Subcutaneous abdominal adipose tissue (tissue), 5 donors: Measurements from ENCODE around the gene TELO2.

Experiments used
- H3K27ac ChIP-seq: one replicate; pipeline ENCODE4 v1.7.0; 2013; ENCODE audit warnings: low read depth, mild to moderate bottlenecking, inconsistent platforms, low read length, moderate library complexity
- H3K27me3 ChIP-seq, 5 donors: one replicate each; pipeline ENCODE4 v1.7.0; 2013; ENCODE audit warnings: low read length in 5 of 5, inconsistent platforms in 1 of 5; ENCODE audit not compliant: control insufficient read depth in 5 of 5, insufficient read depth in 4 of 5
- H3K36me3 ChIP-seq, 5 donors: one replicate each; pipeline ENCODE4 v1.7.0; 2013; ENCODE audit warnings: low read length in 5 of 5; ENCODE audit not compliant: control insufficient read depth in 5 of 5, insufficient read depth in 5 of 5
- H3K4me1 ChIP-seq, 5 donors: one replicate each; pipeline ENCODE4 v1.7.0; 2013; ENCODE audit warnings: low read length in 5 of 5, mild to moderate bottlenecking in 3 of 5, moderate library complexity in 1 of 5; ENCODE audit not compliant: control insufficient read depth in 5 of 5, insufficient read depth in 5 of 5
- H3K4me3 ChIP-seq, 5 donors: one replicate each; pipeline ENCODE4 v1.7.0; 2013; ENCODE audit warnings: low read length in 5 of 5, low read depth in 1 of 5
- H3K9ac ChIP-seq, 5 donors: one replicate each; pipeline ENCODE4 v1.7.0; 2013; ENCODE audit warnings: low read length in 5 of 5, mild to moderate bottlenecking in 4 of 5, moderate library complexity in 3 of 5
- H3K9me3 ChIP-seq, 5 donors: one replicate each; pipeline ENCODE4 v1.7.0; 2013; ENCODE audit warnings: low read length in 5 of 5; ENCODE audit not compliant: control insufficient read depth in 5 of 5
- donor health status: healthy.
- donor health status: healthy.
- donor health status: healthy.
- donor health status: healthy.
- donor health status: healthy.

TELO2 gene

DNA sequence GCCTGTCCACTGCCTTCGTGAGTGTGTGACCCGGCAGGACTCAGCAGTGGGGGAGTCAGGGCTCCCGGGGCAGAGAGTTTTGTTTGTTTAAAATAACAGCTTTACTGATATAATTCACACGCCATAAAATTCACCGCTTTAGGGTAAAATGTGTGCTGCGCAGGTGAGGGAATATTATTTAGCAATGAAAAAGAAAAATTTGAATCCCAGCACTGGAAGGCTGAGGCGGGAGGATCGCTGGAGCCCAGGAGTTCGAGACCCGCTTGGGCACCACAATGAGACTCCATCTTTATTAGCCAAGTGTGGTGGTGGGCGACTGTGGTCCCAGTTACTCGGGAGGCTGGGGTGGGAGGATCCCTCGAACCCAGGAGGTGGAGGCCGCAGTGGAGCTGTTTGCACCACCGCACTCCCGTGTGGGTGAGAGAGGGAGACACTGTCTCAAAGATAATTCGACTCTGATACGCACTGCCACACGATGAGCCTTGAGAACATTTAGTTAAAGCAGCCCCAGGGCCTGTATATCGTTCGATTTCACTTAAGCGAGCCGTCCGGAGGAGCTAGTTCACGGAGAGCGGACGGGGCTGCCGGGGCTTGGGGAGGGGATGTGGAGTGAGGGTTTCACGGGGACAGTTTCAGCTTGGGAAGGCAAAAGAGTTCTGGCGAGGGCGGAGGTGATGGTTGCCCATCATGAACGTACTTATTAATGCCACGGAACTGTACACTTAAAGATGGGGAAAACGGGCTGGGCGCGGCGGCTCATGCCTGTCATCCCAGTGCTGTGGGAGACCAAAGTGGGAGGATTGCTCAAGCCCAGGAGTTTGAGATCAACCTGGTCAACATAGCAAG, 10.2 kb downstream of the TELO2 start:
- Histone ChIP-seq H3K4me1 (no peaks in the 10 kb centered on the region), H3K9ac (no peak overlapping the region), H3K27me3 (no peaks in the 10 kb centered on the region), H3K4me3 (no peak overlapping the region), H3K9me3 (no peaks in the 10 kb centered on the region), H3K36me3 (peaks cover 0 to 86% (median 66%) of the 10 kb centered on the region in 5 donors), H3K27ac (no peak overlapping the region)

DNA sequence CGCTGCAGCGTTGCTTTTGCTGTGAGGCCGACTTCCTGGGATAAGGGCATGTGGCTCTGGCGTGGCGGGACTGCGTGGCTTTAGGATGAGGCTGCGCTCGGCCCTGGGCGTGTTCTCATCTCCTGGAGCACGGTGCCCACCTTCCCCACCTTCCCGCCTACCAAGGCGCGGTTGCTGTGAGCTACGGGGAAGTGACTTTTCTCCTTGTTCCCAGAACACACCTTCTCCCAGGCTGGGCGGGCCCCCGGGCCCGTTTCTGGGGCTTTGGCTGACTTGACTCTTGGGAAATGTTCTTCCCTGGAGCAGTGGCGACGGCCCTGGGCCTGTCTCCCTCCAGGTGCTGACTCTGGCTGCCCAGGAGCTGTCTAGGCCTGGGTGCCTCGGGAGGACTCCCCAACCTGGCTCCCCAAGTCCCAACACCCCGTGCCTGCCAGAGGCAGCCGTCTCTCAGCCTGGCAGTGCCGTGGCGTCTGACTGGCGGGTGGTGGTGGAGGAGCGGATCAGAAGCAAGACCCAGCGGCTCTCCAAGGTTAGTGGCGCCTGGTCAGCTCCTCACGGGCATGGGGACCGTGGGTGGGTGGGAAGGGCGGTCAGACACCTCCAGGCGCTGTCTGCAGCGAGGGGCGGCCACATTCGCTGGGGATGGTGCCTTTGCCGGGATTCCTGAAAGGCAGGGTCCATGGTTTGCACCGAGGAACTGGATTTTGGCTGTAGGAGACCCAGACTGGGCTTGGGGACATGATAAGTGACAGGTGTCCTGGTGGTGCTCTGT, 12.1 kb downstream of the TELO2 start:
- no peaks in the 10 kb centered on the region for H3K27me3 ChIP-seq
- no peaks in the 10 kb centered on the region for H3K9me3 ChIP-seq
- peaks cover 0 to 18% (median 9%) of the 10 kb centered on the region in 5 donors for H3K4me1 ChIP-seq
- H3K36me3 ChIP-seq = peaks cover 0 to 85% (median 53%) of the 10 kb centered on the region in 5 donors
- no peak overlapping the region for H3K9ac ChIP-seq
- no peak overlapping the region for H3K4me3 ChIP-seq
- H3K27ac ChIP-seq = no peak overlapping the region

DNA sequence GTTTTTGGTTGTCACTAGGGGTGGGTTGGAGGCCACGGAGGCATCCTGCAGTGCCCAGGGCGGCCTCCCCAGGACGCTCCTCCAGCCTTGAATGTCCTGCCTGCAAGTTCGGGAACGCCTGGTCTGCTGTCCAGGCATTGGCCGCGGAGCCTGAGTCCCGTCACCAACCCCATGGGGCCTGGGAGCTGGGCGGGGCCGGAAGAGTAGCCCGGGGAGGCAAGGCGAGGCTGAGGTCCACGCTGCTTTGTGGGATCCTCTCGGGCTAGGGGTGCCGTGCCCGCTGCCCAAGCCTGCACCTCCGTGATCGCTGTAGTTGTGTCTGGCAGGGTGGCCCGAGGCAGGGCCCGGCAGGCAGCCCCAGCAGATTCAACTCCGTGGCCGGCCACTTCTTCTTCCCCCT, 12.8 kb downstream of the TELO2 start:
- H3K4me1 ChIP-seq = peaks cover 0 to 24% (median 12%) of the 10 kb centered on the region in 5 donors
- H3K4me3 ChIP-seq = no peak overlapping the region
- no peak overlapping the region for H3K27ac ChIP-seq
- no peaks in the 10 kb centered on the region for H3K9me3 ChIP-seq
- no peak overlapping the region for H3K9ac ChIP-seq
- H3K36me3 ChIP-seq = peaks cover 0 to 85% (median 52%) of the 10 kb centered on the region in 5 donors
- H3K27me3 ChIP-seq = no peaks in the 10 kb centered on the region

DNA sequence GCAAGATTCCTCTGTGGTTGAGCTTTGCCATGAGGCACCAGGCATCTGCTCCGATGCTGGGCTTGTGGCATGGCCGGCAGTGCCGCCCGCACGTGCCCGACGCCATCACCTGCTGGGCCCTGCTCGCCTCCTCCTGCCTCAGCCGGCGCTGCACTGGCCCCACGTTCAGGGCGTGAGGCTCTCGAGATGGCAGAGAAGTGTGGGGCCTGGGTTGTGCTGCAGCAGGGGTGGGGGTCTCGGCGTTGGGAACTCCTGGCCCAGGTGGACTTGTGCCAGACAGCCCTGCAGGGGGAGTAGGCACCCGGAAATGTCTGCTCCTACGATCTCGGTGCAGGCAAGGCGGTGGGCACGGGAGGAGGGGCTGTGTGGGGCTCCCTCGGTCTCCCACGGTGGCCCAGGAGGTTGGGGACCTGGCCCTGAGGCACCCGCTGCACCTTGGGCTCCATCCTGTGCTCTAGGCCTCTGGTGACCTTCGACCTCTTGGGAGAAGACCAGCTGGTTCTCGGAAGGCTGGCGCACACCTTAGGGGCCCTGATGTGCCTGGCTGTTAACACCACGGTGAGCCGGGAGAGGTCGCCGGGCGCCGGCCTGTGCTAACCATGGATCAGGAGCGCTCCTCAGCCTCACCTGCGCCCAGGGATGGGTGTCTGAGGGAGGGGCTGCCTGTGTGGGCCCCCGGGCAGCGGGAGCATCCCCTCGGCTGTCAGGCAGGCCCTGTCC, 13.5 kb downstream of the TELO2 start:
- Histone ChIP-seq H3K36me3 (peaks cover 0 to 81% (median 47%) of the 10 kb centered on the region in 5 donors), H3K27ac (no peak overlapping the region), H3K9ac (no peak overlapping the region), H3K4me1 (peaks cover 0 to 27% (median 12%) of the 10 kb centered on the region in 5 donors), H3K9me3 (no peaks in the 10 kb centered on the region), H3K4me3 (no peak overlapping the region), H3K27me3 (no peaks in the 10 kb centered on the region)

DNA sequence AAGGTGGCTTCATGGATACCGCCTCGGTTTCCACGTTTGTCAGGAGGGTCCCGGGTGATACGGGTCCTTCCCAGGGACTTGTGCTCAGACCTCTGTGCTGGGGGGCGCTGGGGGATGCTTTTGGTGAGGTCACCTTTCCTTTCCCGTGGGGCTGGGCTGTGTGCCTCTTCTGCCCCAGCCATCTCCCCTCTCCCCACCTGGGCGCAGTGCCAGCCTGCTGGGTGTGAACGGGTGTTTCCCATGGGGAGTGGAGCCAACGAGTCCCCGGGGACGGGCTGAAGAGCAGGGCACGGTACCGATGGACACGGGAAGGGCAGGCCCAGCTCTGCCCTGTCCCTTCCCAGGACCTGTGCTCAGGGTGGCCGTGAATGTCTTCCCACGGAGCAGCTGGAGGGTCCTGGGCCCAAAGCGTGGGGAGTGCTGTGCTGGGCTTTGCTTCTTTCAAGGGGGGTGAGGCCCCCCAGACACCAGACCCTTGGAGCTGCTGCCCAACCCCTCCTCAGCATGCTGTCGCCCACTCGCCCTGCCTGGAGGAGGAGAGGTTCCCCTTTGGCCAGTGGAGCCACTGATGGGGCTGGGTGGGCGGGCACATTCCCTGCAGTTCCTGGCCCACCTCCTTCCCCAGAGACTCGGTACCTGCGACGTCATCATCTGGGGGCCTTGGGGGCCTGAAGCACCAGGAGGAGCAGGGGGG, 15.5 kb downstream of the TELO2 start:
- no peak overlapping the region for H3K27ac ChIP-seq
- H3K27me3 ChIP-seq = no peaks in the 10 kb centered on the region
- H3K4me3 ChIP-seq = no peak overlapping the region
- peaks cover 0 to 38% (median 17%) of the 10 kb centered on the region in 5 donors for H3K4me1 ChIP-seq
- no peak overlapping the region for H3K9ac ChIP-seq
- no peaks in the 10 kb centered on the region for H3K9me3 ChIP-seq
- H3K36me3 ChIP-seq = peaks cover 0 to 61% (median 33%) of the 10 kb centered on the region in 5 donors

DNA sequence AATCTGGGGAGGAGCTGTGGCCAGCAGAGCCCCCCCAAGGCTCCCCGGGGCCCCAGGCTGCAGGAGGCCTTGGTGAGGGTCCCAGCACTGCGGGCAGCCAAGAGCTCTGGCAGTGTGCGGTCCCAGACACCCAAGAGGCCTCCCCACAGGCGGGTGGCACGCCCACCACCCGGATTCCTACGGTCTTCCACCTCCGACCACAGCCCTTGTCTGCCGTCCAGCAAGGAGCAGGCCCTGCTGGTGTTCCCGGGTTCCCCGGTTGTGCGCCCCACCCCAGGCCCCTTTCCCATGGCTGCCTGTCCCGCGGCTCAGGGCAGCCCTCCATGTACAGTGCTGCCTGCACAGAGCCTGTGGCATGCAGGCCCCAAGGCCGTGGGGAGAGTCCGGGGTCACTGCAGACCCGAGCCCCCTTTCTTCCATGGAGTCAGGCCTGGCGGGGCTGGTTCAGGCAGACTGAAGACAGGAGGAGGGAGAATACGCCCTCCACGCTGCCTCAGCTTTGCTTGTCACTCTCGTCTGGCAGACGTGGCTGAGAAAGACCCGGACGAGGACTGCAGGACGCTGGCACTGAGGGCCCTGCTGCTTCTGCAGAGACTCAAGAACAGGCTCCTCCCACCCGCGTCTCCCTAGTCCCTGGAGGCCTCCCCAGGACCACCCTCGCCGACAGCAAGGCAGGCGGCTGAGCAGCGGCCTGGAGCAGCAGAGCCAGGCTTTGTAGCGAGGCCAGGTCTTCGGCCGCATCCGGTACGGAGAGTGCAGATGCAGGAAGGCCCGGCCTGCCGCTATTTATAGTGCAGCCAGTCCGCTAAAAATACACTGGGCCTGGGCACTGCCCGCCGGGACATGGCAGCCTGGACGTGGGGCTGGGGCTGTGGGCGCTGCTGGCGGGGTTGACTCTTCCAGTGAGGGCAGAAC, 16.4 kb downstream of the TELO2 start:
- Histone ChIP-seq H3K27me3 (no peaks in the 10 kb centered on the region), H3K27ac (no peak overlapping the region), H3K4me1 (peaks cover 0 to 38% (median 17%) of the 10 kb centered on the region in 5 donors), H3K9ac (peak overlapping the region in 1 of 5 donors; percentile 30), H3K36me3 (peaks cover 0 to 59% (median 33%) of the 10 kb centered on the region in 5 donors), H3K4me3 (no peak overlapping the region), H3K9me3 (peaks cover under 1 to 4% (median 3%) of the 10 kb centered on the region in 5 donors)

DNA sequence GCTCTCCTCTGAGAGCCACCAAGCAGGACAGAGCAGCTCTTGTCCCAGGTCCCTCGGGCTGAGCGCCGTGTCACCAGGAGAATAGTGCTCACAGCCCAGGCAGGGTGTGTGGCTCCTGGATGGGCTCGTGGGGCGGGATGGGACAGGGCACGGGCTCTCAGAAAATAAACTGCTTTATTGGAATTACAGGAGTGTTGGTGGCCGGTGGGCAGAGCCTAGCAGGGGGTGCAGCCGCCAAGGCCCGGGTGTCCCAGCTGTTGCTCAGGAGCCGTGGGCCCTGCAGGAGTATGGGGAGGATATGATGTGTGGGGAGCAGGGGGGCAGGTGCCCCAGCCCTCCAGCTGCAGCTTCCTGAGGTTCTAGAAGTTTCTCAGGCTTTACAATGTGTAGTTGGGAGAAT, 17.1 kb downstream of the TELO2 start:
- Histone ChIP-seq H3K4me3 (no peak overlapping the region), H3K27me3 (no peaks in the 10 kb centered on the region), H3K27ac (no peak overlapping the region), H3K36me3 (peaks cover 0 to 53% (median 30%) of the 10 kb centered on the region in 5 donors), H3K9me3 (peaks cover 2 to 5% (median 3%) of the 10 kb centered on the region in 5 donors), H3K4me1 (peaks cover 0 to 38% (median 17%) of the 10 kb centered on the region in 5 donors), H3K9ac (peak overlapping the region in 1 of 5 donors; percentile 30)

DNA sequence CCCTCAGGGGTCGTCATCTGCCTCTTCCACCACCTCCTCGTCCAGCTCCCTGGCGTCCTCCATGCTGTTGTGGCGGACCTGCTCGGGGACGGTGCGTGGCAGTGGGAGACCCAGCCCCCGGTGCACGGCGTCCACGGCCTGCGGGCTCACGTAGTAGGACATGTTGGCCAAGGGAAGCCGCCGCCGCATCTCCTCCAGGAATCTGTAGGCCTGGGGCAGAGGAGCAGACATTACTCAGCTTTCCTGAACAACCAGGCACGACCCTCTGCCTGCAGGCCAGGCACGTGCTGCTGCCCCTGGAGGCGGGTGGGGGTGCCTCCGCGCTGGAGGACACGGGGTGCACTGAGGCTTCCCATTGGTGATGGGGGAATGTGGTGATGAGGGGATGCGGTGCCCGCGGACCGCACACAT, 17.8 kb downstream of the TELO2 start:
- no peak overlapping the region for H3K27ac ChIP-seq
- peaks cover 0 to 48% (median 25%) of the 10 kb centered on the region in 5 donors for H3K36me3 ChIP-seq
- peaks cover 2 to 5% (median 3%) of the 10 kb centered on the region in 5 donors for H3K9me3 ChIP-seq
- H3K27me3 ChIP-seq = no peaks in the 10 kb centered on the region
- H3K4me1 ChIP-seq = peaks cover 0 to 38% (median 17%) of the 10 kb centered on the region in 5 donors
- H3K4me3 ChIP-seq = no peak overlapping the region
- H3K9ac ChIP-seq = no peak overlapping the region
